A549 (cell line): ENCODE results near the gene BTBD16.

Experiments
- EP300 ChIP-seq, 2 experiments: fragments of >200 bp; sonication (Bioruptor Twin); formaldehyde crosslinking; IDR thresholded peaks; 2 replicates in 1 of 2; 3 replicates in 1 of 2; pipeline ENCODE4 v1.6.1; 2016 to 2017
- HDAC2 ChIP-seq: fragments of 200-600 bp; sonication (generic); IDR thresholded peaks from 2 replicates; pipeline ENCODE4 v1.6.1; 2016
- POLR2A ChIP-seq: IDR thresholded peaks from 2 replicates; pipeline ENCODE4 v1.6.1; 2012; ENCODE audit warnings: mild to moderate bottlenecking, low read length
- RNF2 ChIP-seq: fragments of 200-600 bp; sonication (generic); IDR thresholded peaks from 2 replicates; pipeline ENCODE4 v1.6.1; 2016; ENCODE audit warnings: low read depth, mild to moderate bottlenecking, antibody characterized with exemption, moderate library complexity, borderline replicate concordance
- TF ChIP-seq, protein P1 (sequence below): fragments of >200 bp; sonication (Bioruptor Twin); formaldehyde crosslinking; IDR thresholded peaks from 3 replicates; pipeline ENCODE4 v1.5.1; 2016
- TF ChIP-seq, protein P2 (sequence below): fragments of 200-600 bp; sonication (generic); IDR thresholded peaks from 2 replicates; pipeline ENCODE4 v1.6.1; 2016; ENCODE audit warnings: antibody characterized with exemption, mild to moderate bottlenecking, moderate library complexity

DNA sequence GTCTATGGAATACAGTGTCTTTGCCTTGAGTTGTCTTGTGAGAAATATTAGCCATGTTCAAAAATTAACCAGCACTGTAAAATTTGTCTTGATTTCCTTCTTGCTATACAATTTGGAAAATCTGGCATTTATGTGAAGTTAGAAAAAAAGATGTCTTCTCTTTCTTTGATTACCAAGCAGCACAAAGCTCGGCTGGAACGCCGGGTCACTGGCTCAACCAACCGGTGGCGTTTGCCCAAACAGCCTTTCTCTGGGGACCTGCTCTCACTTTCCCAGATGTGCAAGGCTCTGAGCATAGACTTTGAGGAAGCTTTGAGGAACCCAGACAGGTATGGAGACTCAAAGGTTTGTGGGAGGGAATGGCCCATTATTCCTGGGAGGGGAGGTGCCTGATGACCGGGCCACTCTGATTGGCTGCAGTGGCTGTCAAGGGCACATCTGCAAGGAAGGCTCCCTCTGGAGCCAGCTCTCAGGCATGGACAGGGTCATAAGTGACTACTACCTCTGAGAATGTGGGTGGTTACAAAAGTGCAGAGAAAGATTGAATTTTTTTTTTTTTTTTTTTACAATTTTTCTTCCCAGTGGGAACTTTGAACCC is 5.6 kb downstream of the BTBD16 start:
- TF ChIP-seq, protein P1, sequence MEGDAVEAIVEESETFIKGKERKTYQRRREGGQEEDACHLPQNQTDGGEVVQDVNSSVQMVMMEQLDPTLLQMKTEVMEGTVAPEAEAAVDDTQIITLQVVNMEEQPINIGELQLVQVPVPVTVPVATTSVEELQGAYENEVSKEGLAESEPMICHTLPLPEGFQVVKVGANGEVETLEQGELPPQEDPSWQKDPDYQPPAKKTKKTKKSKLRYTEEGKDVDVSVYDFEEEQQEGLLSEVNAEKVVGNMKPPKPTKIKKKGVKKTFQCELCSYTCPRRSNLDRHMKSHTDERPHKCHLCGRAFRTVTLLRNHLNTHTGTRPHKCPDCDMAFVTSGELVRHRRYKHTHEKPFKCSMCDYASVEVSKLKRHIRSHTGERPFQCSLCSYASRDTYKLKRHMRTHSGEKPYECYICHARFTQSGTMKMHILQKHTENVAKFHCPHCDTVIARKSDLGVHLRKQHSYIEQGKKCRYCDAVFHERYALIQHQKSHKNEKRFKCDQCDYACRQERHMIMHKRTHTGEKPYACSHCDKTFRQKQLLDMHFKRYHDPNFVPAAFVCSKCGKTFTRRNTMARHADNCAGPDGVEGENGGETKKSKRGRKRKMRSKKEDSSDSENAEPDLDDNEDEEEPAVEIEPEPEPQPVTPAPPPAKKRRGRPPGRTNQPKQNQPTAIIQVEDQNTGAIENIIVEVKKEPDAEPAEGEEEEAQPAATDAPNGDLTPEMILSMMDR, result no peak
- TF ChIP-seq POLR2A (no peak), RNF2 (no peak), EP300 (IDR thresholded peaks at IDR 0.05) (no peak), HDAC2 (no peak)
- TF ChIP-seq, protein P2, sequence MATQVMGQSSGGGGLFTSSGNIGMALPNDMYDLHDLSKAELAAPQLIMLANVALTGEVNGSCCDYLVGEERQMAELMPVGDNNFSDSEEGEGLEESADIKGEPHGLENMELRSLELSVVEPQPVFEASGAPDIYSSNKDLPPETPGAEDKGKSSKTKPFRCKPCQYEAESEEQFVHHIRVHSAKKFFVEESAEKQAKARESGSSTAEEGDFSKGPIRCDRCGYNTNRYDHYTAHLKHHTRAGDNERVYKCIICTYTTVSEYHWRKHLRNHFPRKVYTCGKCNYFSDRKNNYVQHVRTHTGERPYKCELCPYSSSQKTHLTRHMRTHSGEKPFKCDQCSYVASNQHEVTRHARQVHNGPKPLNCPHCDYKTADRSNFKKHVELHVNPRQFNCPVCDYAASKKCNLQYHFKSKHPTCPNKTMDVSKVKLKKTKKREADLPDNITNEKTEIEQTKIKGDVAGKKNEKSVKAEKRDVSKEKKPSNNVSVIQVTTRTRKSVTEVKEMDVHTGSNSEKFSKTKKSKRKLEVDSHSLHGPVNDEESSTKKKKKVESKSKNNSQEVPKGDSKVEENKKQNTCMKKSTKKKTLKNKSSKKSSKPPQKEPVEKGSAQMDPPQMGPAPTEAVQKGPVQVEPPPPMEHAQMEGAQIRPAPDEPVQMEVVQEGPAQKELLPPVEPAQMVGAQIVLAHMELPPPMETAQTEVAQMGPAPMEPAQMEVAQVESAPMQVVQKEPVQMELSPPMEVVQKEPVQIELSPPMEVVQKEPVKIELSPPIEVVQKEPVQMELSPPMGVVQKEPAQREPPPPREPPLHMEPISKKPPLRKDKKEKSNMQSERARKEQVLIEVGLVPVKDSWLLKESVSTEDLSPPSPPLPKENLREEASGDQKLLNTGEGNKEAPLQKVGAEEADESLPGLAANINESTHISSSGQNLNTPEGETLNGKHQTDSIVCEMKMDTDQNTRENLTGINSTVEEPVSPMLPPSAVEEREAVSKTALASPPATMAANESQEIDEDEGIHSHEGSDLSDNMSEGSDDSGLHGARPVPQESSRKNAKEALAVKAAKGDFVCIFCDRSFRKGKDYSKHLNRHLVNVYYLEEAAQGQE, result no peak
